T-cell (primary cell): ENCODE measurements around the gene AP1S2. TPM values are rescaled to one million over a fixed set of nuclear protein-coding genes. Genes with fewer than 3 reads are reported as not detected.
A peak's percentile ranks its signal among the peaks of the same experiment; 100 is the strongest.

Experiments
- ATAC-seq, 4 experiments: fragments of 200-7000 bp in 3 of 4; fragments of 150-1000 bp in 1 of 4; cut with Tn5 transposase; replicated peaks in 1 of 4; 1 replicate in 3 of 4; 2 replicates in 1 of 4; pipeline ENCODE4 v1.10.0; 2021; ENCODE audit warnings: moderate library complexity in 3 of 4, mild to moderate bottlenecking in 2 of 4, moderate number of reproducible peaks in 1 of 4
- CTCF ChIA-PET, 2 donors: fragments of 300-600 bp; sonication (Branson Sonifier 250); formaldehyde crosslinking; loops; one replicate each; lab custom pipeline; 2022; ENCODE audit warnings: antibody characterized with exemption in 2 of 2; lab: Charles Lee
- POLR2A ChIA-PET, 2 donors: fragments of 300-600 bp; sonication (Branson Sonifier 250); formaldehyde crosslinking; loops; one replicate each; lab custom pipeline; 2022; ENCODE audit warnings: antibody characterized with exemption in 2 of 2; lab: Charles Lee
- DNase-seq, 35 experiments: peaks; one replicate each; pipeline versions ENCODE4 v3.0.0 to v3.0.0-alpha.2; 2013 to 2023
- H3K27ac ChIP-seq: one replicate; pipeline ENCODE4 v1.5.1; 2013; ENCODE audit warnings: low read length
- H3K27me3 ChIP-seq, 2 experiments: replicated peaks in 1 of 2; 1 replicate in 1 of 2; 2 replicates in 1 of 2; pipeline versions ENCODE4 v1.6.1 to v1.7.0; 2013; ENCODE audit warnings: low read length in 1 of 2, mixed read lengths in 1 of 2; ENCODE audit not compliant: control insufficient read depth in 2 of 2, insufficient read depth in 2 of 2; ENCODE audit errors: extremely low read depth in 1 of 2
- H3K36me3 ChIP-seq, 2 donors: 1 replicate in 1 of 2; 2 replicates in 1 of 2; pipeline versions ENCODE4 v1.6.1 to v1.7.0; 2013; ENCODE audit warnings: low read length in 1 of 2; ENCODE audit not compliant: control insufficient read depth in 2 of 2, insufficient read depth in 1 of 2; ENCODE audit errors: extremely low read depth in 1 of 2
- H3K4me1 ChIP-seq, 2 experiments: 1 replicate in 1 of 2; 2 replicates in 1 of 2; pipeline versions ENCODE4 v1.6.1 to v1.7.0; 2013; ENCODE audit warnings: low read length in 2 of 2, mixed read lengths in 1 of 2; ENCODE audit not compliant: insufficient read depth in 2 of 2, control insufficient read depth in 1 of 2; ENCODE audit errors: extremely low read depth in 1 of 2
- H3K4me3 ChIP-seq, 2 donors: 1 replicate in 1 of 2; 2 replicates in 1 of 2; pipeline versions ENCODE4 v1.5.1 to v1.7.0; 2013; ENCODE audit warnings: mild to moderate bottlenecking in 2 of 2, low read length in 1 of 2, moderate library complexity in 1 of 2; ENCODE audit not compliant: control insufficient read depth in 1 of 2; ENCODE audit errors: extremely low read depth in 1 of 2
- H3K9me3 ChIP-seq: 2 replicates; pipeline ENCODE4 v1.7.0; 2013
- H3K27ac Mint-ChIP-seq, 2 donors: one replicate each; pipeline ENCODE4 v1.8.0; 2020 to 2021; ENCODE audit warnings: mild to moderate bottlenecking in 2 of 2, mixed read lengths in 2 of 2
- H3K27me3 Mint-ChIP-seq, 2 donors: one replicate each; pipeline ENCODE4 v1.8.0; 2021 to 2022; ENCODE audit warnings: mixed read lengths in 2 of 2
- H3K36me3 Mint-ChIP-seq: one replicate; pipeline ENCODE4 v1.8.0; 2021; ENCODE audit warnings: mixed read lengths
- H3K4me1 Mint-ChIP-seq, 3 donors: one replicate each; pipeline ENCODE4 v1.8.0; 2020 to 2022; ENCODE audit warnings: mixed read lengths in 3 of 3, mild to moderate bottlenecking in 1 of 3
- H3K4me3 Mint-ChIP-seq, 3 donors: one replicate each; pipeline ENCODE4 v1.8.0; 2020 to 2022; ENCODE audit warnings: mild to moderate bottlenecking in 3 of 3, mixed read lengths in 3 of 3, moderate library complexity in 3 of 3
- H3K9me3 Mint-ChIP-seq, 3 donors: one replicate each; pipeline ENCODE4 v1.8.0; 2020 to 2022; ENCODE audit warnings: mixed read lengths in 3 of 3
- WGBS: methylation state at CpG from one replicate; pipeline ENCODE4 v1.1.5; 2013; ENCODE audit warnings: missing lambda C conversion rate; ENCODE audit not compliant: insufficient coverage; 5-methylcytosine and 5-hydroxymethylcytosine counted together
- total RNA-seq, 35 experiments: library from RNA in 6 of 35; stranded (reverse) in 6 of 35; fragments of 120-200 nt in 1 of 35; gene quantifications; one replicate each; pipeline versions ENCODE4 v1.2.1 to v1.2.4 and lab custom pipeline; 2013 to 2026

Gene AP1S2
- total RNA-seq, 5 donors from 2014 or later (not counting 1 experiment from before 2014, with no cell fraction given) = 19.1 to 29.5 (median 25.3) TPM

DNA sequence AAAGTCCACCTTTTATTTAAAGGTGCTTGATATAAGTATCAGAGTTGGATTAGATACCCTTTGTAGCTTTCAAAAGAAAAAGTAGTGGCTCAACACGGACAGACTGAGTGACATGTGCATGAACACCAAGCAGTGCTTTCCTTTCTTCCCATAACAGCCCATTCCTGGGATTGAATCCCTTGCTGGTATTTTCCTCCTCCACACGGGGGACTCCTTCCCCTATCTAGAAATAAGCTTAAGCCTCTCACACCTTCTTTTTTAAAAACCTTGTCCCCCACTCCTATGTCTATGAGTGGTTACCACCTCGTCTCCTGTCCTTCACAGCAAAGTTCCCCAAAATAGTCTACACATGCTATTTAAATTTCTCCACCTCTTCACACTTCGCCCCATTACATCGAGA, 5.1 kb downstream of the AP1S2 start:
- Mint-ChIP-seq H3K9me3 (no peaks in the 10 kb centered on the region), H3K27me3 (no peaks in the 10 kb centered on the region), H3K4me1 (peaks cover 18 to 40% (median 35%) of the 10 kb centered on the region in 3 donors), H3K27ac (no peak overlapping the region), H3K4me3 (no peak overlapping the region), H3K36me3 (peaks cover 13% of the 10 kb centered on the region)
- WGBS = 50% methylated on average over 1 of the region's 5 CpGs
- ChIA-PET POLR2A (no interaction called here), CTCF (no interaction called here)
- DNase-seq = no peak
- Histone ChIP-seq H3K4me3 (no peak overlapping the region), H3K9me3 (no peaks in the 10 kb centered on the region), H3K27ac (no peak overlapping the region), H3K36me3 (peaks cover 0 to 11% of the 10 kb centered on the region in 2 donors), H3K27me3 (no peaks in the 10 kb centered on the region), H3K4me1 (peaks cover 4 to 9% of the 10 kb centered on the region in 2 experiments)
- no peak for ATAC-seq

DNA sequence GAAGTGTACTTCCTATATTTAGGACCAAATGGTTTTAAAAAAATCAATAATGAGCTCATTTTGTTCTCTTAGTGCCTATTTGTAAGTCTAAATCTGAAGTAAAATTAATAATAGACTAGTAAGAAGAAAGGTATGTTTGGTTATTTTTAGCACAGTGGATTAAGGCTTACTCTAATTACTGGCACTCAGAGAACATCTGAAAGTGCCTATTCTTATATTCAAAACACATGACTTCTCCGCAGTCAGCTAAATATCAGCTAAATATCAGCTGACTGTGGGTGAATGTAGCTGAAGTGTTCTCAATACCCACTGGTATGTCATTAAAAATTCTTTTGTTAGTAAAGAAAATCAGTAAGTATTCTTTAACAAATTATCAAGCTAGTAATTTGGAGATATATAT, 6.0 kb downstream of the AP1S2 start:
- H3K27ac ChIP-seq = no peak overlapping the region
- H3K4me3 ChIP-seq = no peak overlapping the region
- no CpG with 5 or more reads among the region's 1 CpG for WGBS
- ATAC-seq (no peak), DNase-seq (no peak)
- ChIA-PET POLR2A (interaction anchor here in 1 of 2 donors (0.6 to 1.0 kb wide), 2 partner anchors 105 to 174 kb away, joined by 3 read pairs; no protein-coding TSS in a partner anchor), CTCF (interaction anchor here (0.6 to 0.7 kb wide), 3 partner anchors 11 to 225 kb away, joined by 3 to 8 read pairs (median 5); no protein-coding TSS in a partner anchor)
- peaks cover 16 to 38% (median 36%) of the 10 kb centered on the region in 3 donors for H3K4me1 Mint-ChIP-seq
- no peaks in the 10 kb centered on the region for H3K27me3 ChIP-seq
- peaks cover under 1 to 3% of the 10 kb centered on the region in 2 experiments for H3K4me1 ChIP-seq
- H3K36me3 Mint-ChIP-seq = peaks cover 14% of the 10 kb centered on the region
- no peaks in the 10 kb centered on the region for H3K9me3 Mint-ChIP-seq
- H3K36me3 ChIP-seq = peaks cover 0 to 13% of the 10 kb centered on the region in 2 donors
- no peaks in the 10 kb centered on the region for H3K9me3 ChIP-seq
- no peak overlapping the region for H3K27ac Mint-ChIP-seq
- no peaks in the 10 kb centered on the region for H3K27me3 Mint-ChIP-seq
- H3K4me3 Mint-ChIP-seq = no peak overlapping the region

DNA sequence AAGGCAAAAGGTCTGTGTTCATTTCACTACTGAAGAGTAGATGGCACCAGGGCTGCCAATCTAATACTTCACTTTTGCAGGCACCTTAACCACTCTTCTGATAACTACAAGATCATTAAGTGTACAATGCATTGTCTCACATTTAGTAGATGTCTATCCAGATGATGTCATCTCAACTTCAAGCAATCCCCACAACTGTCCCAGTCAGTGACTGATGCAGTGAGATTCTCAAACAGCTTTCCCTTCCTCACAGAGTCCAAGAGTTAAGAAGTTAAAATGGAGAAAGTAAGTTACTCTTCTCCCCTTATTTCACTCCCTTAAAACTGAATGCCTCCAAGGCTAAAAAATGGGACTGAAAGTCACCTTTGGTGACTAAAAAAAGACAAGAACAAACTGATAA, 10.7 kb downstream of the AP1S2 start:
- no peaks in the 10 kb centered on the region for H3K9me3 ChIP-seq
- Mint-ChIP-seq H3K4me3 (no peak overlapping the region), H3K27me3 (no peaks in the 10 kb centered on the region), H3K36me3 (peaks cover 13% of the 10 kb centered on the region), H3K4me1 (peaks cover 5 to 10% (median 9%) of the 10 kb centered on the region in 3 donors), H3K9me3 (no peaks in the 10 kb centered on the region), H3K27ac (no peak overlapping the region)
- H3K36me3 ChIP-seq = peaks cover 7 to 14% of the 10 kb centered on the region in 2 donors
- DNase-seq (no peak), ATAC-seq (no peak)
- ChIA-PET CTCF (interaction anchor here in 1 of 2 donors (0.5 kb wide), 1 partner anchor 28 kb away, joined by 3 read pairs; no protein-coding TSS in a partner anchor), POLR2A (interaction anchor here in 1 of 2 donors (0.6 kb wide), 1 partner anchor 37 kb away, joined by 3 read pairs; no protein-coding TSS in a partner anchor)
- no peaks in the 10 kb centered on the region for H3K4me1 ChIP-seq
- H3K27ac ChIP-seq = no peak overlapping the region
- H3K27me3 ChIP-seq = no peaks in the 10 kb centered on the region
- no peak overlapping the region for H3K4me3 ChIP-seq

DNA sequence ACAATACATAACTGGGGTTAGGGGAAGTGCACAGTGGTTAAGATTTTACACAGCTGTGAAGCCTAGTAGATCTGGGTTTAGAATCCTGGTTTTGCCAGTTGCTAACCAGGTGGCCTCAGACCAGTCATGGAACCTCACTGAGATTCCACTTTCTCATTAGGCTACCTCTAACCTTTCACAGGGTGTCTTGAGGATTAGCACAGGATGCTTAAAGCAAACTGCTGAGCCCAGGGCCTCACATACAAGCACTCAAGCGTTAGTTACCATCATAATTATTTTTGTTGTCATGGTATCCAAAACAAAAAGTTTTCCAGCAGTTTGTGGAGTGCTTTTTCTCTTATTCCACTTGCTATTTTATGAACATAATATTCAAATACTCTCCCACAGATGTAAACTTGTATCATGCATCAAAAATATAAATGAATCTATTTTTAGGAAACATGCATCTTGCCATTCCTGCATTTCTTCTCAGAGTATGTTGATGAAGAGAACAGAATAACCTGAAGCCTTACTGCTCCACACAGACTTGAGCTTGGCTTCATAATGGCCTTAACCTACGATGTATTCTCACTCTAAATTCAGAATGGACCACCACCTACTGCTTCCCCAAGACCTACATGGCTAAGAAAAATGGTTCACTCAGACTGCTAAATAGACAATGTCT, 12.6 kb downstream of the AP1S2 start:
- no peak for DNase-seq
- Histone ChIP-seq H3K9me3 (no peaks in the 10 kb centered on the region), H3K36me3 (peaks cover 7 to 12% of the 10 kb centered on the region in 2 donors), H3K27ac (no peak overlapping the region), H3K27me3 (no peaks in the 10 kb centered on the region), H3K4me1 (no peaks in the 10 kb centered on the region), H3K4me3 (no peak overlapping the region)
- H3K4me3 Mint-ChIP-seq = no peak overlapping the region
- peaks cover 13% of the 10 kb centered on the region for H3K36me3 Mint-ChIP-seq
- ChIA-PET CTCF (interaction anchor here in 1 of 2 donors (0.5 kb wide), 1 partner anchor 853 kb away, joined by 4 read pairs; no protein-coding TSS in a partner anchor), POLR2A (interaction anchor here in 1 of 2 donors (0.6 kb wide), 1 partner anchor 832 kb away, joined by 3 read pairs; no protein-coding TSS in a partner anchor)
- no CpG with 5 or more reads among the region's 2 CpGs for WGBS
- no peak for ATAC-seq
- no peaks in the 10 kb centered on the region for H3K9me3 Mint-ChIP-seq
- H3K27me3 Mint-ChIP-seq = no peaks in the 10 kb centered on the region
- H3K4me1 Mint-ChIP-seq = peaks cover 0 to 4% (median 4%) of the 10 kb centered on the region in 3 donors
- no peak overlapping the region for H3K27ac Mint-ChIP-seq

DNA sequence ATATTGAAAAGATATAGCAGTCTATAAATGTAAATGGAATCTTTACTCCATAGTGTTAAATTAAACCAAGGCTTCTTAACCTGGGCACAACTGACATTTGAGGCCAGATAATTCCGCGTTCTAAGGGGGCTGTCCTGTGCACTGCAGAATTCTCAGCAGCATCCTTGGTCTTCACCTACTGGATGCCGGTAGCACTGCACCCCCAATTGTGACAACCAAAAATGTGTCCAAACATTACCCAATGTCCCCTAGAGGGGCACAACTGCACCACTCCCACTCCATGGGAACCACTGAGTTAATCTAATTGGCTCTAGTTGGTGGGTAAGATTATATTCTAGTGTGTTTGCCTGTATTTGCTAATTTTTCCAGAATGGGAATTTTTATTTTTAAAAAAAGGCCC, 16.6 kb downstream of the AP1S2 start:
- no peak overlapping the region for H3K27ac ChIP-seq
- H3K27ac Mint-ChIP-seq = no peak overlapping the region
- H3K36me3 Mint-ChIP-seq = peaks cover 7% of the 10 kb centered on the region
- DNase-seq (peak in 15 of 35 experiments; percentile 1 to 28 (median 10)), ATAC-seq (peak in 2 of 4 experiments; percentile 53 to 70)
- no peaks in the 10 kb centered on the region for H3K27me3 ChIP-seq
- WGBS = no CpG with 5 or more reads among the region's 3 CpGs
- H3K4me1 ChIP-seq = no peaks in the 10 kb centered on the region
- peaks cover 4 to 5% of the 10 kb centered on the region in 2 donors for H3K36me3 ChIP-seq
- H3K4me1 Mint-ChIP-seq = peaks cover 0 to 5% (median 3%) of the 10 kb centered on the region in 3 donors
- H3K27me3 Mint-ChIP-seq = no peaks in the 10 kb centered on the region
- CTCF ChIA-PET = interaction anchor here in 1 of 2 donors (0.8 kb wide), 1 partner anchor 10 kb away, joined by 5 read pairs; no protein-coding TSS in a partner anchor
- H3K9me3 Mint-ChIP-seq = no peaks in the 10 kb centered on the region
- no peaks in the 10 kb centered on the region for H3K9me3 ChIP-seq
- POLR2A ChIA-PET = no interaction called here
- no peak overlapping the region for H3K4me3 ChIP-seq
- H3K4me3 Mint-ChIP-seq = no peak overlapping the region

DNA sequence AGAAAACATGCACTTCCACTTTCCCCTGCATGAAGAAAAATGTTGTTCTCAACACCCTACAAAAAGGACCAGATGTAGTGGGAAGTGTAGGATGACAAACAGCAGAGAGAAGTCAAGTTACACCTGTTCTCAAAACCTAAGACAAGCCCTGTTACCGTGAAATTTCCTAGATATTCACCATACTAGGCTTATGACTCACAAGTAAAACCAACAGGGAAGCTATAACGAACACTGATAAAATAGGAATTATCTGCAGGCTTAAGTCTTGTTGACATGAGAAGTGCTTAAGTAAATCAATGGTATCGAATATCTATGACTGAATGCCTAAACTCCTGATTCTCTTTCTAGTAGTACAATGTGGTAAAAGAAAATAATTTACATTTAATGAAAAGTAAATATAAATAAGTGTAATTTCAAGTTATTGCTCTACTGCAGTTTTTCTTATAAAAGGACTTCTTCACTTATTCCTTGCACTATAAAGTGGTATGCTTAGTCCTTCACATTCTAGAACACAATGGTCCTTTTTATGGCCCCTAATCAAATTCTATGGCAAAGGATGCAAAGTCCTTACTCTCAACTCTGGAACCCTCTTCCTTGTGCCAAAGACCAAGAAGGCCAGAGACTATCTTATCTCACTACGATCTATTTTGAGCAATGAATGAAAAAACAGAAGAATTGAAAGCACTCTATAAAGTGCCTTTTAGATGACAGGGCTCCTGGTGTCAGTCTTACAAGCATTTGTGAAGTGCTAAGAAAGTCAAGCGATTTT, 19.6 kb downstream of the AP1S2 start:
- Histone ChIP-seq H3K36me3 (no peaks in the 10 kb centered on the region), H3K27ac (no peak overlapping the region), H3K4me1 (no peaks in the 10 kb centered on the region), H3K27me3 (no peaks in the 10 kb centered on the region), H3K4me3 (no peak overlapping the region), H3K9me3 (no peaks in the 10 kb centered on the region)
- H3K27me3 Mint-ChIP-seq = no peaks in the 10 kb centered on the region
- ChIA-PET CTCF (interaction anchor here in 1 of 2 donors (0.5 kb wide), 1 partner anchor 130 kb away, joined by 7 read pairs; no protein-coding TSS in a partner anchor), POLR2A (interaction anchor here in 1 of 2 donors (0.6 kb wide), 2 partner anchors 10 to 96 kb away, joined by 3 read pairs; no protein-coding TSS in a partner anchor)
- peaks cover 0 to 3% (median 3%) of the 10 kb centered on the region in 3 donors for H3K4me1 Mint-ChIP-seq
- DNase-seq (no peak), ATAC-seq (no peak)
- H3K36me3 Mint-ChIP-seq = peaks cover 3% of the 10 kb centered on the region
- no peak overlapping the region for H3K4me3 Mint-ChIP-seq
- H3K9me3 Mint-ChIP-seq = no peaks in the 10 kb centered on the region
- no CpG with 5 or more reads among the region's 5 CpGs for WGBS
- no peak overlapping the region for H3K27ac Mint-ChIP-seq
